Right lobe of liver (tissue), 6 donors: ENCODE measurements around the gene AURKA. TPM values are rescaled to one million over a fixed set of nuclear protein-coding genes. Genes with fewer than 3 reads are reported as not detected.
"Not testable (repeated sequence)": the region's sequence is repeated elsewhere in the genome, so short reads cannot be mapped to it uniquely, and the experiment has no call there.

Experiments used
- ATAC-seq, 4 donors: fragments of 200-7000 bp; cut with Tn5 transposase; one replicate each; pipeline ENCODE4 v1.9.1; 2020; ENCODE audit warnings: mild to moderate bottlenecking in 4 of 4, moderate library complexity in 4 of 4
- DNase-seq, 3 donors: peaks; one replicate each; pipeline ENCODE4 v3.0.0-alpha.2; 2020
- H3K27ac ChIP-seq, 3 donors: fragments of 200-600 bp; one replicate each; pipeline ENCODE4 v1.8.0; 2022
- H3K27me3 ChIP-seq, 2 donors: fragments of 200-600 bp; one replicate each; pipeline ENCODE4 v1.8.0; 2022
- H3K36me3 ChIP-seq, 4 donors: fragments of 200-600 bp; sonication (generic) in 1 of 4; one replicate each; pipeline versions ENCODE4 v1.5.1 to v1.8.0; 2017 to 2022; ENCODE audit warnings: control low read depth in 1 of 4
- H3K4me1 ChIP-seq, 4 donors: fragments of 200-600 bp; sonication (generic) in 1 of 4; one replicate each; pipeline versions ENCODE4 v1.5.1 to v1.8.0; 2017 to 2022; ENCODE audit warnings: control low read depth in 1 of 4
- H3K4me3 ChIP-seq, 3 donors: fragments of 200-600 bp; one replicate each; pipeline ENCODE4 v1.8.0; 2022
- H3K9me3 ChIP-seq, 4 donors: fragments of 200-600 bp; sonication (generic) in 1 of 4; one replicate each; pipeline versions ENCODE4 v1.5.1 to v1.8.0; 2017 to 2022; ENCODE audit warnings: control low read depth in 1 of 4
- CTCF ChIP-seq, 4 donors: fragments of 200-600 bp in 3 of 4; fragments of 450-650 bp in 1 of 4; IDR thresholded peaks; one replicate each; pipeline versions ENCODE4 v1.5.1 to v1.8.0; 2016 to 2022; ENCODE audit warnings: antibody characterized with exemption in 4 of 4, mild to moderate bottlenecking in 2 of 4
- POLR2A ChIP-seq: fragments of 450-650 bp; IDR thresholded peaks from one replicate; pipeline ENCODE4 v1.6.1; 2017; ENCODE audit warnings: antibody characterized with exemption, mild to moderate bottlenecking
- WGBS: methylation state at CpG from one replicate; pipeline ENCODE4 v1.1.6; 2018; ENCODE audit warnings: low coverage, low lambda C conversion rate; ENCODE audit not compliant: insufficient coverage; ENCODE audit errors: missing lambda C conversion rate; 5-methylcytosine and 5-hydroxymethylcytosine counted together
- intact Hi-C, 2 donors: fragments of 100-400 bp; cut with DNase I; formaldehyde crosslinking; loops; one replicate each; pipeline versions ENCODE4 v1.11.2 to v1.14.1; 2022
- total RNA-seq, 6 experiments: library from RNA; depleted of rRNA in 2 of 6; stranded (reverse); fragments of >200 nt in 2 of 6; fragmentation: NEBNext Ultra II Directional in 3 of 6; extraction: Animal tissue kit (Norgen Biotek cat#: 25700) in 3 of 6; gene quantifications; one replicate each; pipeline versions ENCODE4 v1.1.0 to v1.2.4, GENCODE V29; 2016 to 2023
- donor health status: DM: no; HTN: yes; CAD: no.
- donor health status: DM: no; HTN: no; CAD: no.
- donor health status: DM: no; HTN: no; CAD: no.
- donor health status: DM: no; HTN: yes; CAD: no.
- donor health status: DM: no; HTN: yes; CAD: no.

AURKA gene
- total RNA-seq, 6 experiments from 2014 or later, result 1.5 to 7.4 (median 2.5) TPM

GRCh38 chr20:56391596-56392131, 351 bp downstream of the AURKA start:
- TF ChIP-seq CTCF (IDR thresholded peaks at IDR 0.05), result no peak
- TF ChIP-seq POLR2A, result no peak
- Histone ChIP-seq H3K36me3 (peaks cover 0 to 16% (median 3%) of the 10 kb centered on the region in 4 donors), H3K27me3 (no peaks in the 10 kb centered on the region), H3K9me3 (no peaks in the 10 kb centered on the region), H3K27ac (peak overlapping the region; percentile 92 to 93 (median 93)), H3K4me1 (peaks cover 0 to 12% (median 0%) of the 10 kb centered on the region in 4 donors), H3K4me3 (peak overlapping the region; percentile 71 to 75 (median 75))
- ATAC-seq (peak; percentile 22 to 34 (median 28)), DNase-seq (no peak)
- under 1% methylated on average over 12 of the region's 29 CpGs for WGBS
- intact Hi-C loops, result no loop called here

DNA sequence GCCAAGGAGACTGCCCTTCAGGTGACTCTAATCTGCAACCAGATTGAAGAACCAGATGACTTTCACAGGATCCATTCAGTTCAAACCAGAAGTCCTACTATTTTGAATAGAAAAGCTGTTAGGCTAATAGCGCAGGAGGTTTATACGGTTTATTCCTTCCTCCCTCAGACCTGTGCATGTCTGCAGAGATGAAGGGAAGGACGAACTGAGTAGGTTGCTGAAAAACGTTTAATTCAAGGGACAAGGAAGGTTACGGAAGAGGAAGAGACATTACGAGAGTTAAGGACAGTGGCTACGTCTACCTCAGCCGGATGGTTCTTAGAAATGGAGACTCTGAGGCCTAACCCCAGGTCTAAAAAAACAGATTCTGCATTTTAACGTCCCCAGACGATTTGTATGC, 978 bp downstream of the AURKA start:
- TF ChIP-seq POLR2A, result no peak
- TF ChIP-seq CTCF (IDR thresholded peaks at IDR 0.05), result no peak
- ATAC-seq (no peak), DNase-seq (no peak)
- H3K27ac ChIP-seq, result no peak overlapping the region
- no peaks in the 10 kb centered on the region for H3K27me3 ChIP-seq
- no peaks in the 10 kb centered on the region for H3K9me3 ChIP-seq
- 31% methylated on average over 10 of the region's 10 CpGs for WGBS
- H3K36me3 ChIP-seq, result peaks cover 0 to 10% (median 2%) of the 10 kb centered on the region in 4 donors
- intact Hi-C loops, result no loop called here
- peaks cover 0 to 12% (median 0%) of the 10 kb centered on the region in 4 donors for H3K4me1 ChIP-seq
- H3K4me3 ChIP-seq, result peak overlapping the region in 2 of 3 donors; percentile 71 to 75

GRCh38 chr20:56390396-56390795, 1.6 kb downstream of the AURKA start:
- H3K9me3 ChIP-seq, ATAC-seq: not testable (repeated sequence)

GRCh38 chr20:56389807-56390206, 2.2 kb downstream of the AURKA start:
- no peak overlapping the region for H3K27ac ChIP-seq
- H3K4me3 ChIP-seq, result no peak overlapping the region
- WGBS, result 98% methylated on average over 4 of the region's 4 CpGs
- DNase-seq (no peak), ATAC-seq (no peak)
- no peaks in the 10 kb centered on the region for H3K9me3 ChIP-seq
- H3K36me3 ChIP-seq, result no peaks in the 10 kb centered on the region
- intact Hi-C loops, result no loop called here
- H3K27me3 ChIP-seq, result no peaks in the 10 kb centered on the region
- peaks cover 0 to 12% (median 0%) of the 10 kb centered on the region in 4 donors for H3K4me1 ChIP-seq
- TF ChIP-seq POLR2A, result no peak
- no peak for TF ChIP-seq CTCF (IDR thresholded peaks at IDR 0.05)

More at GRCh38 chr20:56390396-56390795, 1.6 kb downstream of the AURKA start:
- peaks cover 0 to 12% (median 0%) of the 10 kb centered on the region in 4 donors for H3K4me1 ChIP-seq
- WGBS, result 100% methylated on average over 6 of the region's 9 CpGs
- H3K27me3 ChIP-seq, DNase-seq, intact Hi-C loops, H3K27ac ChIP-seq, H3K36me3 ChIP-seq, H3K4me3 ChIP-seq: not testable (repeated sequence)

DNA sequence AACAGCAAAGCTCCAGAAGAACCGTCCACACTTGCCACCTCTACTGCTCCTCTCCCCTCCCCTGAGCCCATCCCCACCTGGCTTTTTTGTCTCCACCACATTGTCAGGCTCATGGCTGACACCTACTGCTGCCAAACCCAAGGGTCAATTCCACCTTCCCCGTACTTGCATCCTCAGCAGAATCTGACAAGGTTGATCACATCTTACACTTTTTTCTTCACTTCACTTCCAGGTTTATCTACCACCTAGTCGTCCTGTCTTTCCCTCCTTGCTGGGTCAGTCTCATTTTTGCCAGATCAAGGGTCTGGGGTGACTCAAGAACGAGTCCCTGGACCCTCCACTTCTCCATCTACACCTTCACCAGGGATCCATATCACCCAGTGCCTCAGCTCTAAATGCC, 3.1 kb downstream of the AURKA start:
- H3K9me3 ChIP-seq, result no peaks in the 10 kb centered on the region
- peaks cover 0 to 10% (median 0%) of the 10 kb centered on the region in 4 donors for H3K4me1 ChIP-seq
- ATAC-seq (no peak), DNase-seq (no peak)
- intact Hi-C loops, result no loop called here
- no peak overlapping the region for H3K27ac ChIP-seq
- no peak for TF ChIP-seq CTCF (IDR thresholded peaks at IDR 0.05)
- TF ChIP-seq POLR2A, result no peak
- WGBS, result 92% methylated on average over 4 of the region's 4 CpGs
- no peaks in the 10 kb centered on the region for H3K27me3 ChIP-seq
- no peaks in the 10 kb centered on the region for H3K36me3 ChIP-seq
- no peak overlapping the region for H3K4me3 ChIP-seq
